Neural cell (in vitro differentiated cells): Measurements from ENCODE around the gene ITGAL.
"Not testable (repeated sequence)": the region's sequence is repeated elsewhere in the genome, so short reads cannot be mapped to it uniquely, and the experiment has no call there.

Source experiments
- CTCF ChIP-seq: fragments of 450-650 bp; IDR thresholded peaks from 2 replicates; pipeline ENCODE4 v1.5.1; 2014; ENCODE audit warnings: antibody characterized with exemption, mild to moderate bottlenecking, moderate library complexity; ENCODE audit not compliant: poor library complexity, severe bottlenecking
- EP300 ChIP-seq: fragments of 450-650 bp; conservative IDR thresholded peaks from 2 replicates; pipeline ENCODE4 v1.6.1; 2014; ENCODE audit warnings: antibody characterized with exemption, mild to moderate bottlenecking, moderate library complexity; ENCODE audit not compliant: poor library complexity, severe bottlenecking
- EZH2 ChIP-seq: fragments of 200-600, 300-800 bp; shearing (Covaris generic), sonication (generic); IDR thresholded peaks from 2 replicates; pipeline ENCODE4 v1.6.1; 2014; ENCODE audit warnings: antibody characterized with exemption, low read length, borderline replicate concordance, mild to moderate bottlenecking; ENCODE audit not compliant: insufficient read depth, poor library complexity, severe bottlenecking
- MXI1 ChIP-seq: fragments of 450-650 bp; conservative IDR thresholded peaks from 2 replicates; pipeline ENCODE4 v1.6.1; 2014; ENCODE audit warnings: antibody characterized with exemption, mild to moderate bottlenecking; ENCODE audit not compliant: poor library complexity, severe bottlenecking
- POLR2AphosphoS5 ChIP-seq: IDR thresholded peaks from 2 replicates; pipeline ENCODE4 v1.6.1; 2012
- RAD21 ChIP-seq: fragments of 450-650 bp; conservative IDR thresholded peaks from 2 replicates; pipeline ENCODE4 v1.6.1; 2014; ENCODE audit warnings: antibody characterized with exemption, mild to moderate bottlenecking, moderate library complexity
- REST ChIP-seq: IDR thresholded peaks from 2 replicates; pipeline ENCODE4 v1.6.1; 2012; ENCODE audit warnings: borderline replicate concordance
- SMC3 ChIP-seq: fragments of 450-650 bp; conservative IDR thresholded peaks from 2 replicates; pipeline ENCODE4 v1.6.1; 2014; ENCODE audit warnings: antibody characterized with exemption, mild to moderate bottlenecking, moderate library complexity; ENCODE audit not compliant: poor library complexity
- TAF1 ChIP-seq: IDR thresholded peaks from 2 replicates; pipeline ENCODE4 v1.6.1; 2012; ENCODE audit warnings: low read depth

GRCh38 chr16:30452709-30453580 is 19.6 kb upstream of the ITGAL start:
- not testable (repeated sequence) for TF ChIP-seq TAF1, CTCF, RAD21, POLR2AphosphoS5, REST, EZH2, MXI1, EP300, SMC3
